HepG2 (cell line): ENCODE measurements around the gene LHX5. TPM values are rescaled to one million over a fixed set of nuclear protein-coding genes. Genes with fewer than 3 reads are reported as not detected.

Experiments used
- ATAC-seq: fragments of 200-7000 bp; cut with Tn5 transposase; 3 replicates; pipeline ENCODE4 v1.9.1; 2020; ENCODE audit warnings: mild to moderate bottlenecking, moderate library complexity
- BruUV-seq: library from RNA; stranded (reverse); fragments of 400-500 nt; replicated peaks from 2 replicates; lab custom pipeline; 2021; lab: Mats Ljungman, UMichigan
- CTCF ChIA-PET: fragments of 300-600 bp; formaldehyde crosslinking; extraction: SDS; loops from one replicate; lab custom pipeline; 2021; ENCODE audit warnings: low total read pairs, inconsistent platforms, low intra/inter-chr PET ratio; lab: Yijun Ruan, JAX
- POLR2A ChIA-PET: fragments of 350-600 bp; sonication (Branson Sonifier 250); formaldehyde crosslinking; loops from one replicate; lab custom pipeline; 2020; ENCODE audit warnings: antibody characterized with exemption, inconsistent platforms; lab: Yijun Ruan, JAX
- DNase-seq: peaks from one replicate; pipeline ENCODE4 v3.0.0-alpha.2; 2015; ENCODE audit warnings: low spot score
- FAIRE-seq: peaks from 3 replicates; lab custom pipeline; 2011; peaks lifted over from hg19 to GRCh38; lab: Jason Lieb, UNC
- H2AFZ ChIP-seq: one replicate; pipeline ENCODE4 v1.6.1; 2011; ENCODE audit warnings: low read length, inconsistent platforms
- H3K27ac ChIP-seq: fragments of 300-600 bp; 3 replicates; pipeline ENCODE4 v1.8.0; 2011; ENCODE audit warnings: mixed run types, mild to moderate bottlenecking, mixed read lengths, low read length, inconsistent platforms; ENCODE audit not compliant: insufficient read depth; ENCODE audit errors: extremely low read length
- H3K27me3 ChIP-seq, 2 experiments: fragments of 200-600 bp in 1 of 2; 2 replicates in 1 of 2; 3 replicates in 1 of 2; pipeline versions ENCODE4 v1.6.0 to v1.8.0; 2011; ENCODE audit warnings: low read length in 2 of 2, mild to moderate bottlenecking in 2 of 2, moderate library complexity in 2 of 2, inconsistent platforms in 1 of 2; ENCODE audit not compliant: insufficient read depth in 2 of 2, control insufficient read depth in 1 of 2
- H3K36me3 ChIP-seq, 2 experiments: fragments of 200-600 bp in 1 of 2; replicated peaks in 1 of 2; 2 replicates in 1 of 2; 3 replicates in 1 of 2; pipeline versions ENCODE4 v1.5.1 to v1.8.0; 2011; ENCODE audit warnings: low read length in 2 of 2, inconsistent platforms in 1 of 2; ENCODE audit not compliant: insufficient read depth in 2 of 2, control insufficient read depth in 1 of 2
- H3K4me1 ChIP-seq: 2 replicates; pipeline ENCODE4 v1.5.1; 2012; ENCODE audit warnings: low read length, inconsistent platforms; ENCODE audit not compliant: insufficient read depth
- H3K4me2 ChIP-seq: 2 replicates; pipeline ENCODE4 v1.6.0; 2011; ENCODE audit warnings: low read depth, low read length, inconsistent platforms
- H3K4me3 ChIP-seq, 3 experiments: fragments of 200-600 bp in 1 of 3; sonication (generic), shearing (Covaris generic) in 1 of 3; replicated peaks in 1 of 3; 2 replicates each; pipeline ENCODE4 v1.5.1; 2011 to 2016; ENCODE audit warnings: low read length in 3 of 3, inconsistent platforms in 2 of 3, low read depth in 2 of 3, mild to moderate bottlenecking in 2 of 3, control low read depth in 1 of 3, mixed read lengths in 1 of 3; ENCODE audit not compliant: insufficient read depth in 1 of 3
- H3K79me2 ChIP-seq: one replicate; pipeline ENCODE4 v1.6.1; 2011; ENCODE audit warnings: low read length, inconsistent platforms; ENCODE audit not compliant: insufficient read depth
- H3K9ac ChIP-seq: 2 replicates; pipeline ENCODE4 v1.6.0; 2011; ENCODE audit warnings: mild to moderate bottlenecking, low read depth, low read length, inconsistent platforms; ENCODE audit not compliant: insufficient read depth
- H3K9me3 ChIP-seq: 2 replicates; pipeline ENCODE4 v1.5.1; 2012; ENCODE audit warnings: mild to moderate bottlenecking, low read length
- H4K20me1 ChIP-seq: 2 replicates; pipeline ENCODE4 v1.6.0; 2011; ENCODE audit warnings: inconsistent platforms, mild to moderate bottlenecking, low read length, moderate library complexity; ENCODE audit not compliant: insufficient read depth
- NFYB ChIP-seq: sonication (generic); formaldehyde crosslinking; IDR thresholded peaks from 2 replicates; pipeline ENCODE4 v1.4.0; 2020; ENCODE audit warnings: missing genetic modification reagents
- SNAPC5 ChIP-seq: sonication (generic); formaldehyde crosslinking; IDR thresholded peaks from 2 replicates; pipeline ENCODE4 v1.8.1; 2023; ENCODE audit warnings: mild to moderate bottlenecking, missing genetic modification reagents, borderline replicate concordance
- ZNF251 ChIP-seq: sonication (generic); formaldehyde crosslinking; IDR thresholded peaks from 2 replicates; pipeline ENCODE4 v1.9.0; 2021; ENCODE audit warnings: mild to moderate bottlenecking, missing genetic modification reagents
- ZNF556 ChIP-seq: sonication (generic); formaldehyde crosslinking; IDR thresholded peaks from 2 replicates; pipeline ENCODE4 v1.4.0; 2020; ENCODE audit warnings: mild to moderate bottlenecking, missing genetic modification reagents, borderline replicate concordance
- WGBS: methylation state at CpG from one replicate; pipeline ENCODE4 v1.1.6; 2017; ENCODE audit warnings: low lambda C conversion rate; 5-methylcytosine and 5-hydroxymethylcytosine counted together
- in situ Hi-C: cut with HindIII; loops from 2 replicates; pipeline ENCODE4 v1.10.0; 2017; ENCODE audit warnings: low pct_unique_long_range_greater_than_20kb; ENCODE audit not compliant: extremely low pct_ligation_motif_present
- intact Hi-C: fragments of 100-400 bp; cut with micrococcal nuclease; formaldehyde crosslinking; loops from one replicate; pipeline ENCODE4 v1.10.0; 2022; ENCODE audit not compliant: unreplicated experiment
- polyA plus RNA-seq, 8 experiments: library from polyadenylated mRNA; depleted of rRNA in 3 of 8; stranded (reverse) in 7 of 8; unstranded in 1 of 8; fragments of >200 nt; fragmentation: Illumina TruSeq in 4 of 8; extraction: Trizol in 4 of 8; gene quantifications; 2 replicates each; pipeline versions ENCODE4 v1.2.1 to v1.2.3, GENCODE V29; 2011 to 2016; ENCODE audit warnings: low read depth in 4 of 8, missing spikeins in 1 of 8, mixed read lengths in 1 of 8; ENCODE audit not compliant: insufficient read depth in 1 of 8
- total RNA-seq, 5 experiments: library from RNA; depleted of rRNA; stranded (reverse); fragments of >200 nt; fragmentation: Illumina TruSeq; extraction: Trizol; gene quantifications; 2 replicates each; pipeline ENCODE4 v1.2.3, GENCODE V29; 2016; ENCODE audit warnings: low read depth in 1 of 5
- TF ChIP-seq, protein P1 (sequence below): sonication (generic); formaldehyde crosslinking; IDR thresholded peaks from 2 replicates; pipeline ENCODE4 v1.4.0; 2020; ENCODE audit warnings: mild to moderate bottlenecking, missing genetic modification reagents, borderline replicate concordance

Gene LHX5
- total and polyA plus RNA-seq, 2 of the 13 experiments (the other 11 are each of a cell fraction or from before 2014, with no cell fraction given), result not detected

DNA sequence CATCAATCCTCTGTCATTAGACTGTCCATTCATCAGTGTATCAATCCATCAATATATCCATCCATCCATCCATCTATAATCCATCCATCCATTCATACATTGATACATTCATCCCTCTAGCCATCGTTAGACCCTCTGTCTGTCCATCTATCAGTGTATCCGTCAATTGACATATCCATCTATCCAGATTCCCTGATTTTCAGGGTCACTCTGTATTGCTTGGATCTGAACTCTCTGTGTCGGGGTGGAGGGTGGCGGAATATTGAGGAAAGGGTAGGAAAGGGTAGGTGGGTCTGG is 32.4 kb downstream of the LHX5 start:
- Histone ChIP-seq H3K4me1 (peaks cover 7% of the 10 kb centered on the region; the same call in 1 of the 2 replicates), H3K27me3 (peaks cover 0 to 22% of the 10 kb centered on the region in 2 experiments; a peak in 1 of 5 replicates), H3K36me3 (no peaks in the 10 kb centered on the region), H3K79me2 (no peaks in the 10 kb centered on the region), H4K20me1 (no peaks in the 10 kb centered on the region), H3K9ac (no peak overlapping the region), H3K27ac (no peak overlapping the region), H2AFZ (no peak overlapping the region), H3K4me3 (no peak overlapping the region), H3K4me2 (no peak overlapping the region), H3K9me3 (no peaks in the 10 kb centered on the region)
- ATAC-seq, result no peak
- no peak for DNase-seq
- intact Hi-C loops (loop anchor here (1.0 kb wide), 1 partner anchor 473 kb away; no protein-coding TSS in a partner anchor), in situ Hi-C loops (loop anchor here (10.0 kb wide), 1 partner anchor 476 kb away; no protein-coding TSS in a partner anchor)
- no peak for FAIRE-seq
- no TSS peak for BruUV-seq
- TF ChIP-seq ZNF251 (CRISPR knock-in tag) (no peak), ZNF556 (CRISPR knock-in tag) (no peak), SNAPC5 (CRISPR knock-in tag) (no peak), NFYB (CRISPR knock-in tag) (no peak)
- TF ChIP-seq, protein P1, sequence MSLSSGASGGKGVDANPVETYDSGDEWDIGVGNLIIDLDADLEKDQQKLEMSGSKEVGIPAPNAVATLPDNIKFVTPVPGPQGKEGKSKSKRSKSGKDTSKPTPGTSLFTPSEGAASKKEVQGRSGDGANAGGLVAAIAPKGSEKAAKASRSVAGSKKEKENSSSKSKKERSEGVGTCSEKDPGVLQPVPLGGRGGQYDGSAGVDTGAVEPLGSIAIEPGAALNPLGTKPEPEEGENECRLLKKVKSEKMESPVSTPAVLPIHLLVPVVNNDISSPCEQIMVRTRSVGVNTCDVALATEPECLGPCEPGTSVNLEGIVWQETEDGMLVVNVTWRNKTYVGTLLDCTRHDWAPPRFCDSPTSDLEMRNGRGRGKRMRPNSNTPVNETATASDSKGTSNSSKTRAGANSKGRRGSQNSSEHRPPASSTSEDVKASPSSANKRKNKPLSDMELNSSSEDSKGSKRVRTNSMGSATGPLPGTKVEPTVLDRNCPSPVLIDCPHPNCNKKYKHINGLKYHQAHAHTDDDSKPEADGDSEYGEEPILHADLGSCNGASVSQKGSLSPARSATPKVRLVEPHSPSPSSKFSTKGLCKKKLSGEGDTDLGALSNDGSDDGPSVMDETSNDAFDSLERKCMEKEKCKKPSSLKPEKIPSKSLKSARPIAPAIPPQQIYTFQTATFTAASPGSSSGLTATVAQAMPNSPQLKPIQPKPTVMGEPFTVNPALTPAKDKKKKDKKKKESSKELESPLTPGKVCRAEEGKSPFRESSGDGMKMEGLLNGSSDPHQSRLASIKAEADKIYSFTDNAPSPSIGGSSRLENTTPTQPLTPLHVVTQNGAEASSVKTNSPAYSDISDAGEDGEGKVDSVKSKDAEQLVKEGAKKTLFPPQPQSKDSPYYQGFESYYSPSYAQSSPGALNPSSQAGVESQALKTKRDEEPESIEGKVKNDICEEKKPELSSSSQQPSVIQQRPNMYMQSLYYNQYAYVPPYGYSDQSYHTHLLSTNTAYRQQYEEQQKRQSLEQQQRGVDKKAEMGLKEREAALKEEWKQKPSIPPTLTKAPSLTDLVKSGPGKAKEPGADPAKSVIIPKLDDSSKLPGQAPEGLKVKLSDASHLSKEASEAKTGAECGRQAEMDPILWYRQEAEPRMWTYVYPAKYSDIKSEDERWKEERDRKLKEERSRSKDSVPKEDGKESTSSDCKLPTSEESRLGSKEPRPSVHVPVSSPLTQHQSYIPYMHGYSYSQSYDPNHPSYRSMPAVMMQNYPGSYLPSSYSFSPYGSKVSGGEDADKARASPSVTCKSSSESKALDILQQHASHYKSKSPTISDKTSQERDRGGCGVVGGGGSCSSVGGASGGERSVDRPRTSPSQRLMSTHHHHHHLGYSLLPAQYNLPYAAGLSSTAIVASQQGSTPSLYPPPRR (CRISPR knock-in tag), result no peak
- POLR2A ChIA-PET, result no interaction called here
- CTCF ChIA-PET, result interaction anchor here (1.4 to 1.5 kb wide), 2 partner anchors 127 to 473 kb away, joined by 4 to 8 read pairs; no protein-coding TSS in a partner anchor
- 22% methylated on average over 4 of the region's 4 CpGs for WGBS
